Measurements from ENCODE around the gene CPT1A. TPM values are rescaled to one million over a fixed set of nuclear protein-coding genes. Genes with fewer than 3 reads are reported as not detected.

The CPT1A gene
- total RNA-seq, 2 donors from 2014 or later, result 53.1 to 56.3 TPM

- peak overlapping the region in 1 of 2 donors; percentile 21 for H3K27ac ChIP-seq
- peak overlapping the region; percentile 36 to 53 for H3K4me3 ChIP-seq
- peaks cover 0 to 26% of the 10 kb centered on the region in 2 donors for H3K4me1 ChIP-seq
- DNase-seq (ENCODE audit: low spot score), result no peak
- H3K27me3 ChIP-seq, result no peaks in the 10 kb centered on the region
- no peak for TF ChIP-seq CTCF (IDR thresholded peaks at IDR 0.05)
- peaks cover 10% of the 10 kb centered on the region for H3K36me3 ChIP-seq
- H3K9me3 ChIP-seq, result no peaks in the 10 kb centered on the region
Observed at GRCh38 chr11:68751004-68751325, 90.8 kb downstream of the CPT1A start.

- H3K4me1 ChIP-seq, result peaks cover 0 to 26% of the 10 kb centered on the region in 2 donors
- H3K27ac ChIP-seq, result no peak overlapping the region
- H3K9me3 ChIP-seq, result no peaks in the 10 kb centered on the region
- peak overlapping the region in 1 of 2 donors; percentile 53 for H3K4me3 ChIP-seq
- no peak for DNase-seq (ENCODE audit: low spot score)
- TF ChIP-seq CTCF (IDR thresholded peaks at IDR 0.05), result no peak
- H3K36me3 ChIP-seq, result peaks cover 6% of the 10 kb centered on the region
- H3K27me3 ChIP-seq, result no peaks in the 10 kb centered on the region
Observed at GRCh38 chr11:68750195-68751003, 91.3 kb downstream of the CPT1A start.

GRCh38 chr11:68749229-68750123 is 92.2 kb downstream of the CPT1A start:
- TF ChIP-seq CTCF (IDR thresholded peaks at IDR 0.05), result no peak
- Histone ChIP-seq H3K4me1 (peaks cover 0 to 26% of the 10 kb centered on the region in 2 donors), H3K27me3 (no peaks in the 10 kb centered on the region), H3K36me3 (peaks cover 6% of the 10 kb centered on the region), H3K9me3 (no peaks in the 10 kb centered on the region), H3K27ac (no peak overlapping the region), H3K4me3 (no peak overlapping the region)
- no peak for DNase-seq (ENCODE audit: low spot score)

- Histone ChIP-seq H3K4me1 (peaks cover 0 to 26% of the 10 kb centered on the region in 2 donors), H3K9me3 (no peaks in the 10 kb centered on the region), H3K4me3 (no peak overlapping the region), H3K27ac (no peak overlapping the region), H3K36me3 (no peaks in the 10 kb centered on the region), H3K27me3 (no peaks in the 10 kb centered on the region)
- no peak for TF ChIP-seq CTCF (IDR thresholded peaks at IDR 0.05)
- no peak for DNase-seq (ENCODE audit: low spot score)
Observed at GRCh38 chr11:68748061-68748460, 93.7 kb downstream of the CPT1A start.

GRCh38 chr11:68743539-68743938 is 98.2 kb downstream of the CPT1A start:
- H3K27ac ChIP-seq, result no peak overlapping the region
- no peaks in the 10 kb centered on the region for H3K9me3 ChIP-seq
- H3K4me3 ChIP-seq, result no peak overlapping the region
- no peaks in the 10 kb centered on the region for H3K36me3 ChIP-seq
- DNase-seq (ENCODE audit: low spot score), result no peak
- no peak for TF ChIP-seq CTCF (IDR thresholded peaks at IDR 0.05)
- H3K27me3 ChIP-seq, result no peaks in the 10 kb centered on the region
- no peaks in the 10 kb centered on the region for H3K4me1 ChIP-seq

Data from right atrium auricular region (tissue), 2 donors.